Stimulated activated effector memory CD8-positive, alpha-beta T cell treated with anti-CD3 and anti-CD28 coated beads, Interleukin-12 subunit alpha, Interleukin-12 subunit beta, amount 100 ng/mL, for 72 hours (primary cell): ENCODE measurements around the gene GARRE1.

ENCODE experiments used
- ATAC-seq: fragments of 150-1000 bp; cut with Tn5 transposase; 2 replicates; pipeline ENCODE4 v1.10.0; 2021
- DNase-seq, 2 donors: peaks; one replicate each; pipeline ENCODE4 v3.0.0; 2021 to 2022; ENCODE audit warnings: low spot score in 2 of 2
- H3K27ac Mint-ChIP-seq: one replicate; pipeline ENCODE4 v1.8.0; 2022; ENCODE audit warnings: mild to moderate bottlenecking, mixed read lengths
- H3K36me3 Mint-ChIP-seq: one replicate; pipeline ENCODE4 v1.8.0; 2022; ENCODE audit warnings: mild to moderate bottlenecking, mixed read lengths
- H3K4me1 Mint-ChIP-seq: one replicate; pipeline ENCODE4 v1.8.0; 2022; ENCODE audit warnings: mixed read lengths
- H3K4me3 Mint-ChIP-seq: one replicate; pipeline ENCODE4 v1.8.0; 2022; ENCODE audit warnings: mild to moderate bottlenecking, mixed read lengths
- H3K9me3 Mint-ChIP-seq: one replicate; pipeline ENCODE4 v1.8.0; 2022; ENCODE audit warnings: mixed read lengths

The GARRE1 gene

GRCh38 chr19:34288381-34288780 lies 34.0 kb downstream of the GARRE1 start:
- no peak for DNase-seq
- H3K4me1 Mint-ChIP-seq: peaks cover 5% of the 10 kb centered on the region
- H3K27ac Mint-ChIP-seq: peak overlapping the region; percentile 70

GRCh38 chr19:34291235-34291634 lies 36.9 kb downstream of the GARRE1 start:
- DNase-seq: no peak
- H3K4me3 Mint-ChIP-seq: no peak overlapping the region
- H3K9me3 Mint-ChIP-seq: no peaks in the 10 kb centered on the region
- peaks cover 5% of the 10 kb centered on the region for H3K4me1 Mint-ChIP-seq
- no peak overlapping the region for H3K27ac Mint-ChIP-seq
- no peak for ATAC-seq
- H3K36me3 Mint-ChIP-seq: peaks cover 5% of the 10 kb centered on the region

More at GRCh38 chr19:34288381-34288780, 34.0 kb downstream of the GARRE1 start:
- no peak for ATAC-seq
- Mint-ChIP-seq H3K36me3 (peaks cover 7% of the 10 kb centered on the region), H3K4me3 (no peak overlapping the region), H3K9me3 (no peaks in the 10 kb centered on the region)

GRCh38 chr19:34295103-34295502 lies 40.7 kb downstream of the GARRE1 start:
- no peak overlapping the region for H3K27ac Mint-ChIP-seq
- no peak overlapping the region for H3K4me3 Mint-ChIP-seq
- H3K4me1 Mint-ChIP-seq: no peaks in the 10 kb centered on the region
- DNase-seq: no peak
- ATAC-seq: no peak
- H3K36me3 Mint-ChIP-seq: peaks cover 9% of the 10 kb centered on the region
- H3K9me3 Mint-ChIP-seq: no peaks in the 10 kb centered on the region

GRCh38 chr19:34298891-34299520 lies 44.7 kb downstream of the GARRE1 start:
- no peak for ATAC-seq
- no peak for DNase-seq
- Mint-ChIP-seq H3K4me3 (no peak overlapping the region), H3K27ac (peak overlapping the region; percentile 78), H3K36me3 (peaks cover 48% of the 10 kb centered on the region), H3K4me1 (no peaks in the 10 kb centered on the region), H3K9me3 (no peaks in the 10 kb centered on the region)

GRCh38 chr19:34299576-34299975 lies 45.2 kb downstream of the GARRE1 start:
- ATAC-seq: no peak
- no peaks in the 10 kb centered on the region for H3K9me3 Mint-ChIP-seq
- H3K4me1 Mint-ChIP-seq: no peaks in the 10 kb centered on the region
- DNase-seq: no peak
- H3K36me3 Mint-ChIP-seq: peaks cover 53% of the 10 kb centered on the region
- peak overlapping the region; percentile 78 for H3K27ac Mint-ChIP-seq
- H3K4me3 Mint-ChIP-seq: no peak overlapping the region

GRCh38 chr19:34300380-34300779 lies 46.0 kb downstream of the GARRE1 start:
- ATAC-seq (no peak), DNase-seq (no peak)
- H3K27ac Mint-ChIP-seq: peak overlapping the region; percentile 78
- H3K4me3 Mint-ChIP-seq: no peak overlapping the region
- H3K36me3 Mint-ChIP-seq: peaks cover 61% of the 10 kb centered on the region
- no peaks in the 10 kb centered on the region for H3K4me1 Mint-ChIP-seq
- H3K9me3 Mint-ChIP-seq: no peaks in the 10 kb centered on the region

GRCh38 chr19:34300962-34301361 lies 46.6 kb downstream of the GARRE1 start:
- no peak overlapping the region for H3K27ac Mint-ChIP-seq
- DNase-seq: no peak
- no peak overlapping the region for H3K4me3 Mint-ChIP-seq
- peaks cover 62% of the 10 kb centered on the region for H3K36me3 Mint-ChIP-seq
- ATAC-seq: no peak
- no peaks in the 10 kb centered on the region for H3K4me1 Mint-ChIP-seq
- no peaks in the 10 kb centered on the region for H3K9me3 Mint-ChIP-seq
